Calu3 (cell line): ENCODE measurements around the gene PLSCR1. TPM values are rescaled to one million over a fixed set of nuclear protein-coding genes. Genes with fewer than 3 reads are reported as not detected.

Experiments used
- BruUV-seq: library from RNA; stranded (reverse); fragments of 400-500 nt; replicated peaks from 2 replicates; lab custom pipeline; 2021; lab: Mats Ljungman, UMichigan
- CTCF ChIA-PET: fragments of 300-600 bp; sonication (Branson Sonifier 250); formaldehyde crosslinking; loops from one replicate; lab custom pipeline; 2022; ENCODE audit warnings: antibody characterized with exemption; lab: Charles Lee
- DNase-seq: peaks from one replicate; pipeline ENCODE4 v3.0.0; 2022
- H3K27ac Mint-ChIP-seq: one replicate; pipeline ENCODE4 v1.8.0; 2022; ENCODE audit warnings: mixed read lengths; ENCODE audit not compliant: unreplicated experiment
- H3K27me3 Mint-ChIP-seq: one replicate; pipeline ENCODE4 v1.8.0; 2022; ENCODE audit warnings: mixed read lengths; ENCODE audit not compliant: unreplicated experiment
- H3K36me3 Mint-ChIP-seq: one replicate; pipeline ENCODE4 v1.8.0; 2022; ENCODE audit warnings: mild to moderate bottlenecking, moderate library complexity, mixed read lengths; ENCODE audit not compliant: insufficient read depth, unreplicated experiment
- H3K4me1 Mint-ChIP-seq: one replicate; pipeline ENCODE4 v1.8.0; 2022; ENCODE audit warnings: mild to moderate bottlenecking, low read depth, mixed read lengths; ENCODE audit not compliant: unreplicated experiment
- H3K4me3 Mint-ChIP-seq: one replicate; pipeline ENCODE4 v1.8.0; 2022; ENCODE audit warnings: mild to moderate bottlenecking, low read depth, moderate library complexity, mixed read lengths; ENCODE audit not compliant: unreplicated experiment
- H3K9me3 Mint-ChIP-seq: one replicate; pipeline ENCODE4 v1.8.0; 2022; ENCODE audit warnings: low read depth, mixed read lengths; ENCODE audit not compliant: unreplicated experiment
- CTCF ChIP-seq: fragments of 200-600 bp; IDR thresholded peaks from one replicate; pipeline ENCODE4 v1.8.0; 2022; ENCODE audit warnings: antibody characterized with exemption; ENCODE audit not compliant: unreplicated experiment
- intact Hi-C: fragments of 100-400 bp; cut with micrococcal nuclease; formaldehyde crosslinking; loops from one replicate; pipeline ENCODE4 v1.10.0; 2022; ENCODE audit not compliant: unreplicated experiment
- total RNA-seq: library from RNA; stranded (reverse); gene quantifications from 2 replicates; pipeline ENCODE4 v1.2.3, GENCODE V29; 2022

Gene PLSCR1
- total RNA-seq, 1 experiment from 2014 or later: 887 TPM

DNA sequence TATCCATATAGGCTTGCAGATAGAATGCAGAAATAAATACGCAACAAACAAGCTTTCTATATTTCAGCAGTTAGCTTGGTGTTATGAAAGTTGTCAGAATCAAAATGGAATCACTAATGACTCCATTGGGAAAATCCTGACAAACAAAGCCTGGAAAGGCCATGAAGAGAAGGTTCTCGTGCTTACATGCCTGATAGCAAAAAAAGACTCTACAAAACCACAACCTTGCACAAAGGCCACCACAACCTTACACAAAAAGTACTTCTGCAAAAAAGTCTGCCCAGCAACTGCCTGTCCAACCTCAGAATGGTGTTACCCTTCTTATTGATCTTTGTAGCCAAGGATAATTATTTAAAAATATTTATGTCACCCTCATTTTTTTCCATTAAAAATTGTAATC lies 14.4 kb upstream of the PLSCR1 start:
- no peaks in the 10 kb centered on the region for H3K36me3 Mint-ChIP-seq
- no peaks in the 10 kb centered on the region for H3K27me3 Mint-ChIP-seq
- H3K27ac Mint-ChIP-seq: no peak overlapping the region
- peaks cover 21% of the 10 kb centered on the region for H3K4me1 Mint-ChIP-seq
- intact Hi-C loops: no loop called here
- BruUV-seq: no TSS peak
- H3K4me3 Mint-ChIP-seq: no peak overlapping the region
- no peak for TF ChIP-seq CTCF
- no peak for DNase-seq
- CTCF ChIA-PET: no interaction called here
- peaks cover 3% of the 10 kb centered on the region for H3K9me3 Mint-ChIP-seq

DNA sequence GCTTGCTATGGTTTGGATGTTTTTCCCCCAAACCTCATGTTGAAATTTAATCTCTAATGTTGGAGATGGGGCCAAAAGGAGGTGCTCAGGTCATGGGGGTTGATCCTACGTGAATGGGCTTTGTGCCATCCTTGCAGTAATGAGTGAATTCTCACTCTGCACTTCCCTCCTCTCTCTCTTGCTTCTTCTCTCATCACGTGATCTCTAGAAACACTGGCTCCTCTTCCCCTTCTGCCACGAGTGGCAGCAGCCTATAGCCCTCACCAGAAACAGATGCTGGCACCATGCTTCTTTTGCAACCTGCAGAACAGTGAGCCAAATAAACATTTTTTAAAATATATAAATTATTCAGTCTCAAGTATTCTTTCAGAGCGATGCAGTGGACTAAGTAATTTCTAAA lies 13.3 kb upstream of the PLSCR1 start:
- no peak for TF ChIP-seq CTCF
- intact Hi-C loops: no loop called here
- no TSS peak for BruUV-seq
- Mint-ChIP-seq H3K4me1 (peaks cover 23% of the 10 kb centered on the region), H3K4me3 (no peak overlapping the region), H3K36me3 (no peaks in the 10 kb centered on the region), H3K27ac (no peak overlapping the region), H3K9me3 (peaks cover 3% of the 10 kb centered on the region), H3K27me3 (no peaks in the 10 kb centered on the region)
- DNase-seq: no peak
- CTCF ChIA-PET: no interaction called here

DNA sequence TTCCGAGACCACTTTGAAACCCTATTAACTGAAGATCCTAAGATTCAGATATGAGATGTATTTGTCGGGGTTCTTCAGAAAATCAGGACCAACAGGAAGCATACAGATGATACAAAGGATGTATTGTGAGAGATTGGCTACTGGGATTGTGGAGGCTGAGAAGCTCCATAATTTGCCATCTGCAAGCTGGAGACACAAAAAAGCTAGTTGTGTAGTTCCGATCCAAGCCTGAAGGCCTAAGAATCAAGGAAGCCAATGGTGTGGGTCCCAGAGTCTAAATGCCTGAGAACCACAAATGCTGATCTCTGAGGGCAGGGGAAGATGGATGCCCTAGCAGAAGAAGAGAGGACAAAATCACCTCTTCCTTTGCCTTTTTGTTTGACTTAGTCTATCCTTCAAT lies 10.9 kb upstream of the PLSCR1 start:
- no TSS peak for BruUV-seq
- no peak for DNase-seq
- Mint-ChIP-seq H3K4me3 (no peak overlapping the region), H3K4me1 (peaks cover 27% of the 10 kb centered on the region), H3K9me3 (no peaks in the 10 kb centered on the region), H3K27me3 (no peaks in the 10 kb centered on the region), H3K27ac (no peak overlapping the region), H3K36me3 (no peaks in the 10 kb centered on the region)
- intact Hi-C loops: no loop called here
- CTCF ChIA-PET: interaction anchor here (1.4 kb wide), 1 partner anchor 8 kb away, joined by 3 read pairs; no protein-coding TSS in a partner anchor
- TF ChIP-seq CTCF: no peak

DNA sequence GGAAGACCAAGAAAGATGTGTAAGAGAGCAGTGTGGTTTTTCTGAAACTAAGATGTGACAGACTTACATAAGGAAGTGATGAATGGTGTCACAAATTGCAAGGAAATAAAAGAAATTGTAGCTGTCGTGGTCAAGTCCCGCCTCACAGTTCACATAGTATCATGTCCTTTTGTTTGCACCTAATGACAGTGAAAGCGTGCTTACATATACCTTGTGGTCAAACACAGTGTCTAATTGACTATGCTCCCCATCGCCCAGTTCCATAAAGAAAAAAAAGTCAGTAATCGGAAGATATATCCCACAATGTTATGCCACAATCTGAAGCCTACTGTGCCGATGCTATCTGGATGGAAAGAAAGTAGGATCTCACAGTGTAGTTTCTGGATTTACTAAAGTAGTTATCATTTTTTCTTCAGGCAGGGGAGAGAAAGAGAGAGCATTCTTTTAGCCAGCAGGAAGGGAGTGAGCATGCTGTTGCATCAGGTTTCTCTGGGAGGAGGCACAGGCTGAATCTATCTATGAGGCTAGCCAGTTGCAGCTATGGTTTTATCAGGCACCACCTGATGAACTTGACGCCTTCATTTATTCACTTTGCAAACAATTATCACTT lies 9.8 kb upstream of the PLSCR1 start:
- no peak overlapping the region for H3K27ac Mint-ChIP-seq
- H3K4me1 Mint-ChIP-seq: peaks cover 32% of the 10 kb centered on the region
- no TSS peak for BruUV-seq
- no peaks in the 10 kb centered on the region for H3K9me3 Mint-ChIP-seq
- TF ChIP-seq CTCF: no peak
- CTCF ChIA-PET: interaction anchor here (0.7 kb wide), 1 partner anchor 320 kb away, joined by 4 read pairs; no protein-coding TSS in a partner anchor
- no peak for DNase-seq
- H3K27me3 Mint-ChIP-seq: no peaks in the 10 kb centered on the region
- H3K4me3 Mint-ChIP-seq: no peak overlapping the region
- intact Hi-C loops: no loop called here
- no peaks in the 10 kb centered on the region for H3K36me3 Mint-ChIP-seq
